HAP-1 (cell line): ENCODE measurements around the gene APH1A.
"Not testable (repeated sequence)": the region's sequence is repeated elsewhere in the genome, so short reads cannot be mapped to it uniquely, and the experiment has no call there.

Experiments used
- DNase-seq, 2 experiments: peaks; one replicate each; pipeline ENCODE4 v3.0.0-alpha.2; 2016 to 2020; ENCODE audit warnings: low spot score in 2 of 2
- H3K27me3 ChIP-seq: fragments of 250-450 bp; sonication (Bioruptor Pico); 2 replicates; pipeline ENCODE4 v1.5.1; 2020; ENCODE audit warnings: low read depth, mild to moderate bottlenecking, moderate library complexity
- H3K36me3 ChIP-seq: fragments of 250-450 bp; sonication (Bioruptor Pico); replicated peaks from 2 replicates; pipeline ENCODE4 v1.5.1; 2020; ENCODE audit warnings: mild to moderate bottlenecking
- H3K4me1 ChIP-seq: fragments of 250-450 bp; sonication (Bioruptor Pico); 2 replicates; pipeline ENCODE4 v1.5.1; 2020; ENCODE audit warnings: mild to moderate bottlenecking
- H3K4me3 ChIP-seq: fragments of 250-450 bp; sonication (Bioruptor Pico); 2 replicates; pipeline ENCODE4 v1.5.1; 2020; ENCODE audit warnings: mild to moderate bottlenecking, moderate library complexity
- H3K9me3 ChIP-seq: fragments of 250-450 bp; sonication (Bioruptor Pico); 2 replicates; pipeline ENCODE4 v1.5.1; 2020; ENCODE audit warnings: mild to moderate bottlenecking, moderate library complexity
- in situ Hi-C: fragments of 300-500 bp; cut with MboI; formaldehyde crosslinking; loops from 3 replicates; pipeline ENCODE4 v1.14.3; 2020; ENCODE audit warnings: low sequenced_read_pairs, inconsistent platforms, mixed read lengths

The APH1A gene

DNA sequence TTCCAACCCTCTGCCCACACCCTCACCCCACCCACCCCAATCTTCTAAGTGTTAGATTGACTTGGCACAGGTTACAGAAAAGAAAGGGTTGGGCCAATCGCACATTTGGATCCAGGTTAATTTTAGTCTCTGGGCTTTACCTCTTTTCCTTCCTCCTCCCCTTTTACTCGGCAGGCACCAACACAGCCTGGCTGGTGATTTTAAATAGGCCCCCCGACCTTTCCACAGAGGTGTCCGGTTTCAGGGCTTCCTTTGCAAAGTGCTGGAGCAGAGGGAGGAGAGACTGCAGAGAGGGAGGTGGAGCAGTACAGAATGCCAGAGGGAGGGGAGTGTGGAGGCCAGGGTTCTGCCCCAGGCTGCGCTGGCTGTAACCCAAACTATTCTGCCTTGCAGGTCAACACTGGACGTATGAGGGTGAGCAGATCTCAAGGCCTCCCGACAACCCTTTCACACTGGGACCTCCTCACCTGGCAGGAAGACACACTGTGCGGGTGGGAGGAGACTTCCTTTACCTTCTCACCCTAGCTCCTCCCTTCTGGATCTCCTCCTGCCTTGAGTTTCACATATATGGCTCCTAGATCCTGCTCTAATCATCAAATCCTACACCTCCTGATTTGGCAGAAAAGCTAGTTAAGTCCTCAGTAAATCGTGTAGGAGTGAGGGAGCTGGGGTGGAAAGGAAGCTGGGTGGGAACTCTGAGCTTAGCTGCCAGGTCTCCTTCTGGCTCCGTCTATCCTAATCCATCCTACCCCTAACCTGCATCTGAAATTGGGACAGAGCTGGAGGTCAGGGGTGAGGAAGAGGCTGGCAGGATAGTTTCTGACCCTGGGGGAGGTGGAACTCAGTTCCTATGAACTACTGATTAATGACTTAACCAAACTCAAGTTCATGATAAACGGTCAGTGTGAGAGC is 8.8 kb downstream of the APH1A start:
- peaks cover 7% of the 10 kb centered on the region; the same call in 1 of the 2 replicates for H3K36me3 ChIP-seq
- in situ Hi-C loops: no loop called here
- DNase-seq: peak; percentile 80 to 81

DNA sequence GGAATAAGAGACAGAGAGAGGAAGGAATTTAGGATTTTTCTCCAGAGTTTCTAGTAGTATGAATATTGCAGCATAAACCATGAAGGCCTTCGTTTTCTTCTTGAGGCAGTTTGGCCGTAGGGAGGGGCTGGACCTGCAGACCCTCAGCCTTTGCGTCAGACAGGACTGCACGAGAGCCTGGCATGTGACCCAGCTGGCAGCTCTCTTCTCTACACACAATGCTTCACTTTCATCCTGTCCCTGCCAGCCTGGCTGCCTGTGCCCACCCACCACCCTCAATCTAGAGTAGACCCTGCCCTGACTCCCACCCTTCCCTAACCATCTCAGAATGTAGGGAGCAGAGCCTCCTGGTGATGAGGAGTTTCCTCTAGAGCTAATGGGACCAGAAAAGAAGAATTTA is 9.6 kb downstream of the APH1A start:
- Histone ChIP-seq H3K9me3 (no peaks in the 10 kb centered on the region), H3K4me1 (peaks cover 31% of the 10 kb centered on the region), H3K4me3 (no peak overlapping the region), H3K36me3 (no peaks in the 10 kb centered on the region), H3K27me3 (no peaks in the 10 kb centered on the region)
- DNase-seq: no peak
- in situ Hi-C loops: no loop called here

More for the DNA sequence above, 8.8 kb downstream of the APH1A start:
- Histone ChIP-seq H3K9me3 (no peaks in the 10 kb centered on the region), H3K27me3 (no peaks in the 10 kb centered on the region), H3K4me3 (no peak overlapping the region), H3K4me1 (peaks cover 31% of the 10 kb centered on the region)

GRCh38 chr1:150257624-150258585 is 10.9 kb downstream of the APH1A start, which contains the start of gene CA14:
Gene CA14 (plus strand): TSS chr1:150257774. CDS start chr1:150258129, 355 bp downstream.
- H3K36me3 ChIP-seq: no peaks in the 10 kb centered on the region
- peaks cover 31% of the 10 kb centered on the region for H3K4me1 ChIP-seq
- DNase-seq: no peak
- no peaks in the 10 kb centered on the region for H3K27me3 ChIP-seq
- in situ Hi-C loops: no loop called here
- H3K9me3 ChIP-seq: no peaks in the 10 kb centered on the region
- no peak within 1 kb of the TSS for H3K4me3 ChIP-seq

GRCh38 chr1:150256554-150257341 is 12.1 kb downstream of the APH1A start:
- no peaks in the 10 kb centered on the region for H3K27me3 ChIP-seq
- H3K9me3 ChIP-seq: no peaks in the 10 kb centered on the region
- peaks cover 31% of the 10 kb centered on the region for H3K4me1 ChIP-seq
- no peak overlapping the region for H3K4me3 ChIP-seq
- peak; percentile 41 to 58 for DNase-seq
- in situ Hi-C loops: no loop called here
- no peaks in the 10 kb centered on the region for H3K36me3 ChIP-seq

DNA sequence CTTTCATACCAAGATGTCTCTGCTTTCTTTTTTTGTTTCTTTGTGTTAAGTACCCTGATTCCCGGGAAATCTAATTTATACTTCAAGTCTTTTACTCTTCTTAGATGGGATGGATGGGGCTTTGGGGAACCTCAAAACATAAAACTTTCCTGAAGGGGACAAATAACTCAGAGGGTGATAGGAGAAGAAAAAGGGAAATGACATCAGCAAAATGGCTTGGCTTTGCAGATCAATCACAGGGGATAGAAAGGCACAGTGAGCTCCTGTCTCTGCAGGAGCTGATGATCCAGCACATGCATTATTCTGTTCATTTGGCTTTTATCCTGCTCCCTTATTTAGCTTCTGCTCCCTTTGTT is 12.6 kb downstream of the APH1A start:
- Histone ChIP-seq H3K36me3 (no peaks in the 10 kb centered on the region), H3K4me1 (peaks cover 31% of the 10 kb centered on the region), H3K9me3 (no peaks in the 10 kb centered on the region), H3K4me3 (no peak overlapping the region), H3K27me3 (no peaks in the 10 kb centered on the region; the same call in 1 of the 2 replicates)
- in situ Hi-C loops: no loop called here
- DNase-seq: no peak

DNA sequence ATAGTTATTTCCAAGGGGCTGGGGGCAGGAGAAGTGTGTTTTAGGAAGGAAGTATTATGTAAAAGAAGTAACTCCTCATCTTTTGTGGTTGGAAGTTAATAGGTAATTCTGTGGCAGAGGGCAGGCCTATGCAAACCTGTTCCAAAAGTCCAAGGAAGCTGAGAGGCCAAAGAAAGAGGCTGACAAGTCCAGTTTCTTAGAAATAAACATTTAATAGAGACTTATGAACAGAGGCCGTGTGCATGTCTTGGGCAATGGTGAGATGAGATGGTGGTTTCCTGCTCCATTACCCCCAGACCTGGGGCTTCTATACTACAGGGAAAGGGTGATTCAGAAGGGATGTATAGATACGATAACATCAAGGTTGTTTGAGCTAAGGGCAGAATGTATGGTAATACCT is 18.9 kb downstream of the APH1A start:
- H3K4me3 ChIP-seq: no peak overlapping the region
- in situ Hi-C loops: no loop called here
- H3K27me3 ChIP-seq: no peaks in the 10 kb centered on the region; the same call in 1 of the 2 replicates
- H3K9me3 ChIP-seq: no peaks in the 10 kb centered on the region
- H3K36me3 ChIP-seq: no peaks in the 10 kb centered on the region
- no peak for DNase-seq
- no peaks in the 10 kb centered on the region for H3K4me1 ChIP-seq

- Histone ChIP-seq H3K9me3 (no peaks in the 10 kb centered on the region), H3K4me1 (no peaks in the 10 kb centered on the region), H3K27me3 (no peaks in the 10 kb centered on the region), H3K36me3 (no peaks in the 10 kb centered on the region), H3K4me3 (no peak overlapping the region)
- in situ Hi-C loops: no loop called here
- DNase-seq: peak in 1 of 2 experiments; percentile 4
These were observed 25.8 kb downstream of the APH1A start for GRCh38 chr1:150243003-150243402.

DNA sequence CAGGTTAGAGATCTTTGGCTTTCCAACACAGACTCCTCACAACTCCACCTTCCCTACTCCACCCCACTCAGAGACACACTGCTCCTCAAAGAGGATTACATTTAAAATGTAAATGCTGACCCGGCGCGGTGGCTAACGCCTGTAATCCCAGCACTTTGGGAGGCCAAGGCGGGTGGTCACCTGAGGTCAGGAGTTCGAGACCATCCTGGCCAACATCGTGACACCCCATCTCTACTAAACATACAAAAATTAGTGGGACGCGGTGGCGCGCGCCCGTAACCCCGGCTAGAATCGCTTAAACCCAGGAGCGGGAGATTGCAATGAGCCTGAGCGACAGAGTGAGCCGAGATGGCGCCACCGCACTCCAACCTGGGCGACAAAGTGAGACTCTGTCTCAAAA is 31.1 kb downstream of the APH1A start:
- H3K4me1 ChIP-seq: peaks cover 20% of the 10 kb centered on the region
- no peaks in the 10 kb centered on the region; the same call in 1 of the 2 replicates for H3K36me3 ChIP-seq
- H3K4me3 ChIP-seq: no peak overlapping the region
- H3K27me3 ChIP-seq: no peaks in the 10 kb centered on the region
- H3K9me3 ChIP-seq: no peaks in the 10 kb centered on the region
- in situ Hi-C loops: no loop called here
- DNase-seq: no peak

- H3K27me3 ChIP-seq, in situ Hi-C loops, H3K36me3 ChIP-seq, H3K9me3 ChIP-seq: not testable (repeated sequence)
- H3K4me3 ChIP-seq: peak overlapping the region; percentile 71; the same call in 1 of the 2 replicates
- peak in 1 of 2 experiments; percentile 1 for DNase-seq
- H3K4me1 ChIP-seq: peaks cover 20% of the 10 kb centered on the region
These were observed 31.6 kb downstream of the APH1A start for GRCh38 chr1:150237176-150237575.

DNA sequence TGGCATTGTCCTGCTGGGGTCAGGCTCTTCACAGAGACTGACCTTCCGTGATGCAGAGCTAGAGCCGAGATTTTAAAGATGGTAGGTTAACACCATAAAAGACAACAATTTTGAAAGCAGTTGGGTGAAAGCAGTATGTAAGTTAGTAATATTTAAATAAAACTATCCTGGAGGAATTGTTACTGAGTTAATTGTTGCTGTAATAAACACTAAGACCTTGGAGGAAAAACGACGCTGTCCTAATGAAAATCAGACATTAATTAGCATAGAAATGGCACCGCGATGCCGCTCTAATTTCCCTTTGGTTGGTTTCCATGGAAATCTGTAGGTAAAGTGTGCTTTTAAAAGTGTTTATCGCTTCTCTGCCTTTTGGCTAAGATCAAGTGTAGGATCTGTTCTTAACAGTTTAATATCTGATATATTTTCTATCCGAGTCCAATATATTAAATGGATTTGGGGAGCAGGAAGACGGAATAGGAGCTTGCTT is 32.2 kb downstream of the APH1A start:
- Histone ChIP-seq H3K9me3 (no peaks in the 10 kb centered on the region), H3K36me3 (peaks cover under 1% of the 10 kb centered on the region; the same call in 1 of the 2 replicates), H3K4me1 (peaks cover 20% of the 10 kb centered on the region), H3K27me3 (no peaks in the 10 kb centered on the region), H3K4me3 (peak overlapping the region; percentile 71)
- peak in 1 of 2 experiments; percentile 23 for DNase-seq
- in situ Hi-C loops: no loop called here

DNA sequence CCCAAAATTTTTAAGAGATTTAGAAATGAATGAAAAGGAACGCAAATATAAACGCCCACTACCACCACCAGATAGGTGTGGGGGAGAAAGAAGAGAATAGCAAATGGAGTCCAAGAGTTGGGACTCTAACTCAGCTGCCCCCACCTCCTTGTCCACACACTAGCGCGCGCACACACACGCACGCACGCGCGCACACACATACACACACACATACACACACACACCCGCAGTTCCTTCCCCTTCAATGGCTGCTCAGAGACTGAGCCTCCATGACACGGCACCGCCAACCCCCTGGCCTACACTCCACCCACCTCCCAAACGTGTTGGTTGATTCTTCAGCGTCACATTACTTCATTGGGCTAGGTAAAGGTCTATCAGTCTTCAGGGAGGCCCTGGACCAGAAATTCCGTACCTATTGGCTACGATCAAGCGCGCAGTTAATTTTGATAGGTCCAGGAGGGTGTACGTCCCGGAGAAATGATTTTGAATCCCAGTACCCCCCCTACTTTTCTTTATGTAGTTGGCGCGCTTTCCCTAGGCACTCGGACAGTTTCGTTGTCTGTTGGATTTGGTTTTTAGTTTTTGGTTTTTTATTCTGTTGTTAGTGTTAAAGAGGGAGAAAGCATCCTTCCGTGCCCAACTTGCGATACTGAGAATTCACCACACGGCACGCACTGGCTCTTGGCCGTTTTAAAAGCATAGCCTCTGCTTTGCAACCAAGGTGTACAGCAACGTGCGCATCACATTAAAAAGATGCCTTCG is 32.8 kb downstream of the APH1A start, which contains the start of gene ANP32E:
ANP32E (minus strand) TSS at position 261 of the 762 bp plus-strand sequence. CDS start 326 bp downstream, outside the sequence.
- H3K4me3 ChIP-seq: peak within 1 kb of the TSS; percentile 71
- peak; percentile 97 to 99 for DNase-seq
- no peaks in the 10 kb centered on the region for H3K9me3 ChIP-seq
- H3K36me3 ChIP-seq: peaks cover 7% of the 10 kb centered on the region
- peaks cover 20% of the 10 kb centered on the region for H3K4me1 ChIP-seq
- H3K27me3 ChIP-seq: no peaks in the 10 kb centered on the region
- in situ Hi-C loops: no loop called here

GRCh38 chr1:150235294-150235851 is 33.4 kb downstream of the APH1A start:
- no peaks in the 10 kb centered on the region for H3K27me3 ChIP-seq
- peaks cover 20% of the 10 kb centered on the region for H3K4me1 ChIP-seq
- peak overlapping the region; percentile 71 for H3K4me3 ChIP-seq
- no peaks in the 10 kb centered on the region for H3K9me3 ChIP-seq
- no peak for DNase-seq
- in situ Hi-C loops: no loop called here
- peaks cover 13% of the 10 kb centered on the region for H3K36me3 ChIP-seq
